ENCODE results near the gene OR52H1.

GRCh38 chr11:5536482-5536881, 11.9 kb downstream of the OR52H1 start:
- TF ChIP-seq POLR2AphosphoS5 (IDR thresholded peaks at IDR 0.05; ENCODE audit: low read depth, low read length): no peak
- no peak for TF ChIP-seq SP1 (IDR thresholded peaks at IDR 0.05; ENCODE audit: low read depth, low read length)
- no peak for TF ChIP-seq CTCF (IDR thresholded peaks at IDR 0.05; ENCODE audit: control extremely low read depth in 1 of 3, insufficient read depth in 1 of 3, low read depth in 1 of 3, low read length in 3 of 3)
- no peak for TF ChIP-seq POLR2A (IDR thresholded peaks at IDR 0.05; ENCODE audit: control extremely low read depth in 1 of 2, low read depth in 2 of 2, low read length in 2 of 2)
- TF ChIP-seq CTBP2 (IDR thresholded peaks at IDR 0.05; ENCODE audit: borderline replicate concordance, insufficient read depth, insufficient read length, low read length): no peak
- no peak for TF ChIP-seq GTF2F1 (IDR thresholded peaks at IDR 0.05; ENCODE audit: borderline replicate concordance, low read depth, low read length)
- TF ChIP-seq CHD2 (IDR thresholded peaks at IDR 0.05; ENCODE audit: low read length): no peak
- no peak for TF ChIP-seq ATF2 (IDR thresholded peaks at IDR 0.05; ENCODE audit: low read length)
- TF ChIP-seq RNF2 (IDR thresholded peaks at IDR 0.05; ENCODE audit: borderline replicate concordance, low read depth, low read length, missing control alignments, poor library complexity, severe bottlenecking): no peak
- no peak for TF ChIP-seq CEBPB (IDR thresholded peaks at IDR 0.05; ENCODE audit: low read depth, low read length)
- TF ChIP-seq USF2 (IDR thresholded peaks at IDR 0.05; ENCODE audit: low read length): no peak
- no peak for TF ChIP-seq ZNF274 (IDR thresholded peaks at IDR 0.05; ENCODE audit: borderline replicate concordance, extremely low read depth, low read length)
- no peak for TF ChIP-seq SP2 (IDR thresholded peaks at IDR 0.05; ENCODE audit: low read length)

All from H1 (cell line).